ENCODE measurements around the gene VEGFB. TPM values are rescaled to one million over a fixed set of nuclear protein-coding genes. Genes with fewer than 3 reads are reported as not detected.

The VEGFB gene
- total and polyA plus RNA-seq, 2 of the 8 experiments (the other 6 are each of a cell fraction or from before 2014, with no cell fraction given), result 9.3 to 49.6 TPM

- TF ChIP-seq TAF1 (IDR thresholded peaks at IDR 0.05; ENCODE audit: low read depth, low read length), result no peak
- TF ChIP-seq BRCA1 (IDR thresholded peaks at IDR 0.05; ENCODE audit: low read depth, low read length), result no peak
Observed at GRCh38 chr11:64231546-64231945, 2.8 kb upstream of the VEGFB start (continued).

Measured in H1 (cell line).